Skeletal muscle tissue (tissue), 4 donors: Measurements from ENCODE around the gene POFUT1. TPM values are rescaled to one million over a fixed set of nuclear protein-coding genes. Genes with fewer than 3 reads are reported as not detected.

Source experiments
- H3K27ac ChIP-seq: one replicate; pipeline ENCODE4 v1.7.0; 2013; ENCODE audit warnings: mild to moderate bottlenecking, low read depth, low read length, inconsistent platforms
- H3K27me3 ChIP-seq, 3 donors: one replicate each; pipeline ENCODE4 v1.7.0; 2013; ENCODE audit warnings: low read length in 3 of 3; ENCODE audit not compliant: control insufficient read depth in 3 of 3, insufficient read depth in 3 of 3
- H3K36me3 ChIP-seq, 3 donors: one replicate each; pipeline ENCODE4 v1.7.0; 2013; ENCODE audit warnings: low read length in 3 of 3; ENCODE audit not compliant: control insufficient read depth in 3 of 3, insufficient read depth in 3 of 3
- H3K4me1 ChIP-seq, 3 donors: one replicate each; pipeline ENCODE4 v1.7.0; 2013; ENCODE audit warnings: low read length in 3 of 3, mild to moderate bottlenecking in 3 of 3; ENCODE audit not compliant: control insufficient read depth in 3 of 3, insufficient read depth in 3 of 3
- H3K4me3 ChIP-seq, 3 donors: one replicate each; pipeline ENCODE4 v1.7.0; 2013; ENCODE audit warnings: low read length in 3 of 3
- H3K9ac ChIP-seq, 3 donors: one replicate each; pipeline ENCODE4 v1.7.0; 2013; ENCODE audit warnings: low read length in 3 of 3, mild to moderate bottlenecking in 3 of 3, moderate library complexity in 2 of 3, low read depth in 1 of 3
- H3K9me3 ChIP-seq, 3 donors: one replicate each; pipeline ENCODE4 v1.7.0; 2013; ENCODE audit warnings: low read length in 3 of 3; ENCODE audit not compliant: control insufficient read depth in 3 of 3
- total RNA-seq: library from RNA; depleted of rRNA; stranded (reverse); fragments of >200 nt; gene quantifications from one replicate; pipeline ENCODE4 v1.2.3, GENCODE V29; 2014
- donor health status: Osteomylitis.

Gene POFUT1
- total RNA-seq, 1 donor from 2014 or later = 20.4 TPM

GRCh38 chr20:32232326-32232886 is 24.7 kb downstream of the POFUT1 start:
- peaks cover 9 to 11% (median 10%) of the 10 kb centered on the region in 3 donors for H3K4me1 ChIP-seq
- H3K4me3 ChIP-seq = no peak overlapping the region
- H3K36me3 ChIP-seq = peaks cover 47 to 65% (median 54%) of the 10 kb centered on the region in 3 donors
- H3K9ac ChIP-seq = no peak overlapping the region
- H3K27me3 ChIP-seq = no peaks in the 10 kb centered on the region
- H3K9me3 ChIP-seq = no peaks in the 10 kb centered on the region
- no peak overlapping the region for H3K27ac ChIP-seq

GRCh38 chr20:32233286-32233685 is 25.6 kb downstream of the POFUT1 start:
- H3K4me3 ChIP-seq = no peak overlapping the region
- peaks cover 2 to 3% (median 2%) of the 10 kb centered on the region in 3 donors for H3K4me1 ChIP-seq
- H3K27ac ChIP-seq = no peak overlapping the region
- no peaks in the 10 kb centered on the region for H3K27me3 ChIP-seq
- H3K9ac ChIP-seq = no peak overlapping the region
- no peaks in the 10 kb centered on the region for H3K9me3 ChIP-seq
- peaks cover 45 to 63% (median 53%) of the 10 kb centered on the region in 3 donors for H3K36me3 ChIP-seq

GRCh38 chr20:32234135-32234808 is 26.6 kb downstream of the POFUT1 start:
- H3K4me3 ChIP-seq = no peak overlapping the region
- H3K9ac ChIP-seq = no peak overlapping the region
- no peaks in the 10 kb centered on the region for H3K27me3 ChIP-seq
- no peak overlapping the region for H3K27ac ChIP-seq
- no peaks in the 10 kb centered on the region for H3K9me3 ChIP-seq
- no peaks in the 10 kb centered on the region for H3K4me1 ChIP-seq
- H3K36me3 ChIP-seq = peaks cover 43 to 54% (median 49%) of the 10 kb centered on the region in 3 donors

- Histone ChIP-seq H3K9ac (no peak overlapping the region), H3K4me3 (no peak overlapping the region), H3K27ac (no peak overlapping the region), H3K4me1 (no peaks in the 10 kb centered on the region), H3K9me3 (no peaks in the 10 kb centered on the region), H3K27me3 (no peaks in the 10 kb centered on the region), H3K36me3 (peaks cover 40 to 48% (median 48%) of the 10 kb centered on the region in 3 donors)
Observed at GRCh38 chr20:32235331-32236047, 27.8 kb downstream of the POFUT1 start.

GRCh38 chr20:32236048-32236533 is 28.4 kb downstream of the POFUT1 start:
- H3K27me3 ChIP-seq = no peaks in the 10 kb centered on the region
- H3K4me3 ChIP-seq = no peak overlapping the region
- H3K4me1 ChIP-seq = no peaks in the 10 kb centered on the region
- no peak overlapping the region for H3K27ac ChIP-seq
- no peaks in the 10 kb centered on the region for H3K9me3 ChIP-seq
- peaks cover 34 to 42% (median 42%) of the 10 kb centered on the region in 3 donors for H3K36me3 ChIP-seq
- H3K9ac ChIP-seq = no peak overlapping the region

- H3K27ac ChIP-seq = no peak overlapping the region
- H3K36me3 ChIP-seq = peaks cover 27 to 36% (median 35%) of the 10 kb centered on the region in 3 donors
- no peak overlapping the region for H3K4me3 ChIP-seq
- H3K4me1 ChIP-seq = no peaks in the 10 kb centered on the region
- no peak overlapping the region for H3K9ac ChIP-seq
- H3K9me3 ChIP-seq = no peaks in the 10 kb centered on the region
- no peaks in the 10 kb centered on the region for H3K27me3 ChIP-seq
Observed at GRCh38 chr20:32236819-32237218, 29.1 kb downstream of the POFUT1 start.

- H3K9me3 ChIP-seq = no peaks in the 10 kb centered on the region
- H3K9ac ChIP-seq = no peak overlapping the region
- H3K36me3 ChIP-seq = peaks cover 23 to 36% (median 33%) of the 10 kb centered on the region in 3 donors
- H3K4me3 ChIP-seq = no peak overlapping the region
- no peaks in the 10 kb centered on the region for H3K4me1 ChIP-seq
- no peak overlapping the region for H3K27ac ChIP-seq
- no peaks in the 10 kb centered on the region for H3K27me3 ChIP-seq
Observed at GRCh38 chr20:32237419-32237818, 29.7 kb downstream of the POFUT1 start.

GRCh38 chr20:32238483-32239425 is 31.1 kb downstream of the POFUT1 start:
- H3K27me3 ChIP-seq = no peaks in the 10 kb centered on the region
- H3K9me3 ChIP-seq = no peaks in the 10 kb centered on the region
- H3K9ac ChIP-seq = no peak overlapping the region
- H3K4me3 ChIP-seq = no peak overlapping the region
- H3K36me3 ChIP-seq = peaks cover 10 to 25% (median 21%) of the 10 kb centered on the region in 3 donors
- H3K4me1 ChIP-seq = no peaks in the 10 kb centered on the region
- no peak overlapping the region for H3K27ac ChIP-seq

- no peaks in the 10 kb centered on the region for H3K4me1 ChIP-seq
- H3K27ac ChIP-seq = no peak overlapping the region
- H3K27me3 ChIP-seq = no peaks in the 10 kb centered on the region
- H3K36me3 ChIP-seq = peaks cover 2 to 16% (median 9%) of the 10 kb centered on the region in 3 donors
- no peaks in the 10 kb centered on the region for H3K9me3 ChIP-seq
- no peak overlapping the region for H3K4me3 ChIP-seq
- no peak overlapping the region for H3K9ac ChIP-seq
Observed at GRCh38 chr20:32240205-32240604, 32.5 kb downstream of the POFUT1 start.
